ENCODE results near the gene HEPACAM.

- TF ChIP-seq CTCF (IDR thresholded peaks at IDR 0.05) (no peak), POLR2A (IDR thresholded peaks at IDR 0.05) (no peak)
These were observed 48.7 kb downstream of the HEPACAM start for GRCh38 chr11:124886978-124887666.

All from right lobe of liver (tissue), 4 donors.